Myocyte (in vitro differentiated cells): ENCODE results near the gene APLNR. TPM values are rescaled to one million over a fixed set of nuclear protein-coding genes. Genes with fewer than 3 reads are reported as not detected.
A peak's percentile ranks its signal among the peaks of the same experiment; 100 is the strongest.

ENCODE experiments used
- DNase-seq: peaks from one replicate; pipeline ENCODE4 v3.0.0-alpha.2; 2012; ENCODE audit warnings: low read depth
- total RNA-seq: library from RNA; depleted of rRNA; stranded (reverse); fragments of >200 nt; gene quantifications from 2 replicates; pipeline ENCODE4 v1.2.3, GENCODE V29; 2014

APLNR gene
- total RNA-seq, 1 donor from 2014 or later, result not detected

GRCh38 chr11:57251491-57252104, 14.5 kb upstream of the APLNR start:
- DNase-seq, result peak; percentile 46

GRCh38 chr11:57251037-57251436, 14.0 kb upstream of the APLNR start:
- DNase-seq, result peak; percentile 20

DNA sequence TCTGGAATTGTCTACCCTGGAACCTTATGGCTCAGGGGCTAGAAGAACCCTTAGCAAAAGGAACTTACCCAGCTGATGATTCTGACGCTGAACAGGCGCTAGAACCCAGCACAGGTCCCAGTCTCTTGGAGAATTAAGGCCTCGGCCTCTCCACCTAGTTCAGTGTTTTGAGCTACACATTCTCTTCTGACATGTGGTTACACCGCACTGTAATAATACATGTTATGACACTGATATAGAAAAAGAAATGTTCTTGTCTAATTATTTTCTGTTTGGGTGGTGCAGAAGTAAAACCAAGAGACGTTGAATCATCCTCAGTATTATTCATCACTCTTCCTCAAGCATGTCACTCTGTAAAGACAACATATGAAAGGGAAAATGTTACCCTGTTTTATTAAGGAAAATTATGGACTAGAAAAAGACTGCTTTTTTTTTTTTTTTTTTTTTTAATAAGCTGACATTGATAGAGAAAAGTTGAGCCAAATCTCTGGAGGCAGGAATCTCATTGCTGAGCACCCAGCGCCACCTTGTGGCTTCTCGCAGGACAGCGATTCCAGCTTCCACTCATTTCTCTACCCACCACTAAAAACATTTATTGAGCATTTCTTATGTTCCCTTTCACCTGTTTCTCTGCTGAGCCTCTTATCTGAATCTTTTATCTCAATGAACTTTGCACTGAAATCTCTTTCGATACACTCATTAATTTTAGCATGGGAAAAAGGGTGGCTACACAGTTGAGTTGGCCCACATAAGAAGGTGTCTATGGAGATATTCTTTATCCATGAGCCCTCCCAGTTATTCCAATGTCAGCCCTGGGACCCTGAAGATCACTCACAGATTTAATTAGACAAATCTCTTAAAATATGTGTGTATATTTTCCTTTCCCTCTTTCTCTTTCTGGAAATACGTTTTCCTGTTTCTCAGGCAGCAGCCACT, 12.6 kb upstream of the APLNR start:
- peak; percentile 69 for DNase-seq

DNA sequence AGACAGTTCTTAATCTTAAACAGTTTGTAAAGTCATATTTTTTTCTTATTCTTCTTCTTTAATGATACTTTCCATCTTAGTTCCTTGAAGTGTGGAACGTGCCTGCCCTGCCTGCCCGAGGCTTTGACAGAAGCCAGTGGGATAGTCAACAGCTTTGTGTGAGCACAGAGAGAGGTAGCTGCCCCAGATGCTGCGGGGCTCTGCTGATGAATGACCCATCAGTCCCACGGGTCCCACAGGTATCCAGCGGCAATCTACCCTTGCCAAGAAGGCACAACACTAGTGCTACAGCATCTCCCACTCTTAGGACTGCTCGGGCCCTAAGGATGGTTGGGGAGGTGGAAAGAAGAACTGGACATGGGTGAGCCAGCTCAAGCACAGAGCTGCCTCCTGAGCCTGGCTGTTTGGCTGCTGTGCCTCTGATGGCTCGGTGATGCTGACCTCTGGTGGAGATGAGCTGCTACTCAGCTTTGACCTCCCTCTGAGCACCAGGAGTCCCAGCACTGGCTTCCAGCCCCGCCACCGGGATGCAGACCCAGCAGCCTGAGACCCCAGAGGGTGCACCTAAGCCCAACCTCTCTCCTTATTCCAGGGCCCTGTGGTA, 11.8 kb upstream of the APLNR start:
- peak; percentile 75 for DNase-seq

GRCh38 chr11:57244911-57245310, 7.9 kb upstream of the APLNR start:
- DNase-seq, result no peak

- DNase-seq, result no peak
Measured at GRCh38 chr11:57241353-57241972, 4.4 kb upstream of the APLNR start.

GRCh38 chr11:57240757-57241156, 3.7 kb upstream of the APLNR start:
- no peak for DNase-seq

- DNase-seq, result no peak
Measured at GRCh38 chr11:57240007-57240406, 3.0 kb upstream of the APLNR start.

DNA sequence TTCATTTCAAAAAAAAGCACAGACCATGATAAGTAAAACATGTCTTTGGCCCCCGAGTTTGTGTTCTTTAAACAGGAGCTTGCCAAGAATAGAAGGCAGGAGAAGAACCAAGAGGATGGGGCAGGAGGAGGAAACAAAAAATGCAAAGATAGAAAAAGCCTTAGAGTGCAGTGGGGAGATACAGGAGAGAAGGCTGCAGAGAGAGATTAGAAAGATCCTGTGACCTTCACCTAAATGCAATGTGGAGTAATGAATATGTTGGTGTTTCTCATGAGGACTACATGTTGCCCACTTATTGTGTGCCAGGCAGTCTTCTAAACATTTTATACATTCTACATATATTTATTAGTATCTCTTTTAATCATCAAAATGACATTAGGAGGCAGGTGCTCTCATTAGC, 2.3 kb upstream of the APLNR start:
- no peak for DNase-seq

- DNase-seq, result no peak
Measured at GRCh38 chr11:57235761-57236703, 1.0 kb downstream of the APLNR start.

DNA sequence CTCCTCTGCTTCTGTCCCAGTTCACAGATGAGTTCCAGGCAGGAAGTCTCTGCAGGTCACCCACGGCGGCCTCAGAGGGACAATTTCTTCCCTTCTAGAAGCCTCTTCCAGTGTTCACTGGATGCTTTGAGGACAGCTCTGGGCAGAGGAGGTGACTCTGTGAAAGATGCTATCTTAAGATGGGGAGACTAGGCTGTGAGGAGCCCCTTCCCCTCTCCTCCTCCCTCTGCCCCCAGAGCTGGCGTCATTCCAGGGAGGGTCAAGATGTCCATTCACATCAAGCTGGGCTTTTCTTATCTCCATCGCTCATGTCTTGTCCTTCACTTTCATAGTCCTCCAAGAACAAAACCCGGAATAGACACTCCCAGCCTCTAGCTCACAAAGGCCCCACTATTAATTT, 3.3 kb downstream of the APLNR start:
- DNase-seq, result no peak

- no peak for DNase-seq
Measured at GRCh38 chr11:57231539-57232253, 5.4 kb downstream of the APLNR start.

GRCh38 chr11:57230791-57231538, 6.1 kb downstream of the APLNR start:
- no peak for DNase-seq

- no peak for DNase-seq
Measured at GRCh38 chr11:57230316-57230715, 6.7 kb downstream of the APLNR start.

DNA sequence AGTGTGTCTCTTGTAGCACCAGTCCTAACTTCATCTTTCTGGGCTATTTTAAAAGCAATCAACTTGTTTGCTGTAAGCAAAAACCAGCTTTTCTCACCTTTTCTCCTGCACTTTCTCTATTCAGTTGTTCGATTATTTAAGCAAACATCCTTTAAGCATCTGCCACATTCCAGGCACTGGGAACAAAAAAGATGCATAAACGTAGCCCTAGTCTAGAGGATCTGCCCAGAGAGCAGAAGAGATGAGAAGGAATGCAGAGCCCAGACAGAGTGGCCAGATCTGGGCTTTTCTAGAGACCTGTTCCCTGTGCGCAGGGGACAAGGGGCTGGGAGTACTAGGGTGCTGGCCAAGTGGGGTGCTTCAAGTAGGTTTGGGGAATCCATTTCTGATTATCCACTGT, 8.4 kb downstream of the APLNR start:
- DNase-seq, result no peak

DNA sequence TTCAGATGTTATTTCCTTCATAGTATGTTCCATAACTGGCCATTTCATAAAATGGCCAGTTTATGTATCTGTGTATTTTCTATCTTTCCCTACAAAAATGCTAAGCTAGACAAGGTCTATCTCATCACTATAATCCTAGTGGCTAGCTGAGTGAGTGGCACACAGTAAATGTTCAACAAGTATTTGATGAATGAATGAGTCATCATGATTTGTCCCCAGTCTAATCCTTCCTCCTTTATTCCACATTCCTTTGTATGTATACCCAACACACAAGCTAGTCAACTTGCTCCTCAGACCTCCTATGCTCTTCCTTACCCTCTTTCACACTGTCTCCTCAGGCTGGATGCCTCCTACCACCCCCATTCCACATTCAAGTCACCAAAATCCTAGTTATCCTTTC, 12.5 kb downstream of the APLNR start:
- no peak for DNase-seq

DNA sequence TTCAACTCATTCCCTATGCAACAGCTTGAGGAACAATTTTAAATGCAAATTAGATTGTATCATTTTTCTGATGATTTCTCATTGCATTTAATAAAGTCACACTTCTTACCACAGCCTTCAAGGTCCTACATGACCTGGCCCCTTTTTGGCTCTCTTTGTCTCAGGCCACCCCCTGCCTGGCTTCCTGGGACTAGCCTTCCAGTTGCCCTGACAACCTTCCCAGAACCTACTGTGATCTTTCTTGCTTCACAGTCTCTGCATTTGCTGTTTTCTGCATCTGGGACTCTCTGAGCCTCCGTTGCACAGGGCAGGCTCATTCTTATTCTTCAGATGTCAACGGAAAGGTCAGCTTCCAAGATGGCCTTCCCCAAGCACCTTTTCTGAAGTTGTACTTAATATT, 12.9 kb downstream of the APLNR start:
- DNase-seq, result no peak

DNA sequence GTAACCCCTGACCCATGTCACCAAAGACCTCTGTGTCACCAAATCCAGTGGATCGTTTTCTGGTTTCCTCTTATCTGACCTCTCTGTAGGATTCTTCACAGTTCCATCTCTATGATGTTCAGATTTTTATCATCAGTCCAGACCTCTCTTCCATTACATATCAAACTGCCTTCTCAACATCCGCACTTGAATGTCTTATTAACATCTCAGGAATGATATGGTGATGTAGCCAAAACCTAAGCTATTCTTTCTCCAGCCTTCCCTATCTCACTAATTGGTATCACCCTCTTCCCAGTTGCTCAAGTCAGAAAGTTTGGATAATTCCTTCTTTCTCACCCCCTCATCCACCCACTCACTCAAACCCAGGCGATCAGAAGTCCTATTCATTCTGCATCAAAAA, 13.4 kb downstream of the APLNR start:
- DNase-seq, result no peak

GRCh38 chr11:57222239-57222638, 14.8 kb downstream of the APLNR start:
- DNase-seq, result no peak
